Thoracic aorta (tissue), 2 donors: Measurements from ENCODE around the gene ELAC1. TPM values are rescaled to one million over a fixed set of nuclear protein-coding genes. Genes with fewer than 3 reads are reported as not detected.
A peak's percentile ranks its signal among the peaks of the same experiment; 100 is the strongest.

Experiments used
- ATAC-seq: fragments of 150-250 bp; one replicate; pipeline ENCODE4 v1.8.0; 2017; ENCODE audit warnings: low read depth; ENCODE audit not compliant: insufficient number of reproducible peaks, low FRiP score
- DNase-seq: peaks from one replicate; pipeline ENCODE4 v3.0.0-alpha.2; 2020; ENCODE audit warnings: low spot score
- H3K27ac ChIP-seq, 2 donors: fragments of 200-600 bp; sonication (generic); 1 replicate in 1 of 2; 2 replicates in 1 of 2; pipeline ENCODE4 v1.5.1; 2016; ENCODE audit warnings: mild to moderate bottlenecking in 2 of 2, moderate library complexity in 2 of 2
- H3K27me3 ChIP-seq: fragments of 200-600 bp; sonication (generic); replicated peaks from 2 replicates; pipeline ENCODE4 v1.6.0; 2016; ENCODE audit warnings: mild to moderate bottlenecking; ENCODE audit not compliant: insufficient read depth
- H3K36me3 ChIP-seq: fragments of 200-600 bp; sonication (generic); one replicate; pipeline ENCODE4 v1.5.1; 2016
- H3K4me1 ChIP-seq, 2 donors: fragments of 200-600 bp; sonication (generic); 1 replicate in 1 of 2; 2 replicates in 1 of 2; pipeline versions ENCODE4 v1.5.1 to v1.6.0; 2016; ENCODE audit warnings: low read depth in 2 of 2, mild to moderate bottlenecking in 1 of 2; ENCODE audit not compliant: control insufficient read depth in 1 of 2
- H3K4me3 ChIP-seq: fragments of 200-600 bp; sonication (generic); 2 replicates; pipeline ENCODE4 v1.5.1; 2016; ENCODE audit warnings: mild to moderate bottlenecking
- H3K9me3 ChIP-seq: fragments of 200-600 bp; sonication (generic); 2 replicates; pipeline ENCODE4 v1.5.1; 2016
- CTCF ChIP-seq: fragments of 200-600 bp; sonication (generic); IDR thresholded peaks from one replicate; pipeline ENCODE4 v1.5.1; 2019; ENCODE audit warnings: antibody characterized with exemption
- total RNA-seq, 2 donors: library from RNA; depleted of rRNA; stranded (reverse); fragments of >200 nt; gene quantifications; one replicate each; pipeline versions ENCODE4 v1.1.0 to v1.2.3, GENCODE V29; 2016

The ELAC1 gene
- total RNA-seq, 2 donors from 2014 or later, result 2.6 to 5.6 TPM

GRCh38 chr18:51030537-51031258, 62.9 kb downstream of the ELAC1 start:
- peak; percentile 80 for ATAC-seq
- no peak for DNase-seq
- TF ChIP-seq CTCF, result no peak
- no peaks in the 10 kb centered on the region for H3K36me3 ChIP-seq
- H3K27me3 ChIP-seq, result no peaks in the 10 kb centered on the region
- peak overlapping the region; percentile 93 to 94 for H3K27ac ChIP-seq
- H3K4me3 ChIP-seq, result peak overlapping the region; percentile 83
- peaks cover 32 to 53% of the 10 kb centered on the region in 2 donors for H3K4me1 ChIP-seq
- no peaks in the 10 kb centered on the region for H3K9me3 ChIP-seq

GRCh38 chr18:51032193-51032592, 64.4 kb downstream of the ELAC1 start:
- peaks cover 45 to 60% of the 10 kb centered on the region in 2 donors for H3K4me1 ChIP-seq
- peak overlapping the region; percentile 83 for H3K4me3 ChIP-seq
- peak overlapping the region in 1 of 2 donors; percentile 20 for H3K27ac ChIP-seq
- no peaks in the 10 kb centered on the region for H3K27me3 ChIP-seq
- no peak for DNase-seq
- TF ChIP-seq CTCF, result no peak
- H3K36me3 ChIP-seq, result no peaks in the 10 kb centered on the region
- H3K9me3 ChIP-seq, result no peaks in the 10 kb centered on the region
- no peak for ATAC-seq

GRCh38 chr18:51037230-51037629, 69.4 kb downstream of the ELAC1 start:
- Histone ChIP-seq H3K27me3 (no peaks in the 10 kb centered on the region), H3K4me3 (no peak overlapping the region), H3K36me3 (no peaks in the 10 kb centered on the region), H3K4me1 (peaks cover 67 to 83% of the 10 kb centered on the region in 2 donors), H3K27ac (no peak overlapping the region), H3K9me3 (no peaks in the 10 kb centered on the region)
- no peak for ATAC-seq
- no peak for TF ChIP-seq CTCF
- no peak for DNase-seq

Other genes with a start within 250 kb of the ELAC1 start
- gene MRO, start 148.0 kb upstream of the ELAC1 start, total RNA-seq, result 1 to 10 TPM; 1.1 to 6.3 TPM
- 10 to 100 TPM; 42.6 to 73.6 TPM for gene ME2, start 88.9 kb upstream of the ELAC1 start, total RNA-seq
- gene SMAD4, start 62.2 kb downstream of the ELAC1 start, total RNA-seq, result 100 to 1,000 TPM; 115 to 155 TPM
- 10 to 100 TPM; 19.0 to 36.3 TPM for gene MEX3C, start 229.6 kb downstream of the ELAC1 start, total RNA-seq